Body of pancreas (tissue), 4 donors: ENCODE results near the gene RAX2.

ENCODE experiments used
- POLR2A ChIP-seq, 3 donors: fragments of 450-650 bp; IDR thresholded peaks; one replicate each; pipeline ENCODE4 v1.6.1; 2016; ENCODE audit warnings: antibody characterized with exemption in 3 of 3, mild to moderate bottlenecking in 2 of 3
- TF ChIP-seq, protein P1 (sequence below), 7 experiments: fragments of 450-650 bp in 4 of 7; fragments of 200-600 bp in 3 of 7; sonication (generic) in 3 of 7; IDR thresholded peaks; one replicate each; pipeline ENCODE4 v1.5.1; 2016 to 2019; ENCODE audit warnings: antibody characterized with exemption in 7 of 7

GRCh38 chr19:3745363-3746045 is 26.5 kb downstream of the RAX2 start:
- TF ChIP-seq, protein P1, sequence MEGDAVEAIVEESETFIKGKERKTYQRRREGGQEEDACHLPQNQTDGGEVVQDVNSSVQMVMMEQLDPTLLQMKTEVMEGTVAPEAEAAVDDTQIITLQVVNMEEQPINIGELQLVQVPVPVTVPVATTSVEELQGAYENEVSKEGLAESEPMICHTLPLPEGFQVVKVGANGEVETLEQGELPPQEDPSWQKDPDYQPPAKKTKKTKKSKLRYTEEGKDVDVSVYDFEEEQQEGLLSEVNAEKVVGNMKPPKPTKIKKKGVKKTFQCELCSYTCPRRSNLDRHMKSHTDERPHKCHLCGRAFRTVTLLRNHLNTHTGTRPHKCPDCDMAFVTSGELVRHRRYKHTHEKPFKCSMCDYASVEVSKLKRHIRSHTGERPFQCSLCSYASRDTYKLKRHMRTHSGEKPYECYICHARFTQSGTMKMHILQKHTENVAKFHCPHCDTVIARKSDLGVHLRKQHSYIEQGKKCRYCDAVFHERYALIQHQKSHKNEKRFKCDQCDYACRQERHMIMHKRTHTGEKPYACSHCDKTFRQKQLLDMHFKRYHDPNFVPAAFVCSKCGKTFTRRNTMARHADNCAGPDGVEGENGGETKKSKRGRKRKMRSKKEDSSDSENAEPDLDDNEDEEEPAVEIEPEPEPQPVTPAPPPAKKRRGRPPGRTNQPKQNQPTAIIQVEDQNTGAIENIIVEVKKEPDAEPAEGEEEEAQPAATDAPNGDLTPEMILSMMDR (IDR thresholded peaks at IDR 0.05): no peak
- no peak for TF ChIP-seq POLR2A (IDR thresholded peaks at IDR 0.05)
